ENCODE measurements around the gene NECTIN4. TPM values are rescaled to one million over a fixed set of nuclear protein-coding genes. Genes with fewer than 3 reads are reported as not detected.
"Not testable (repeated sequence)": the region's sequence is repeated elsewhere in the genome, so short reads cannot be mapped to it uniquely, and the experiment has no call there.

The NECTIN4 gene
- total RNA-seq, 4 donors from 2014 or later, result 0.72 TPM; not detected in 3

- ATAC-seq (ENCODE audit: low FRiP score) (peak; percentile 61), DNase-seq (ENCODE audit: low spot score) (no peak)
- TF ChIP-seq CTCF (IDR thresholded peaks at IDR 0.05), result no peak
These were observed 50.7 kb downstream of the NECTIN4 start, which contains the start of gene TSTD1 for GRCh38 chr1:161038523-161039153. TSTD1 (minus strand) TSS chr1:161038964; CDS start chr1:161038889, 75 bp downstream.

- DNase-seq (ENCODE audit: low spot score) (no peak), ATAC-seq (ENCODE audit: low FRiP score) (no peak)
- no peak for TF ChIP-seq CTCF (IDR thresholded peaks at IDR 0.05)
These were observed 51.5 kb downstream of the NECTIN4 start for GRCh38 chr1:161037661-161038522.

GRCh38 chr1:161033751-161034150 lies 55.6 kb downstream of the NECTIN4 start:
- DNase-seq (ENCODE audit: low spot score) (no peak), ATAC-seq (ENCODE audit: low FRiP score) (no peak)
- no peak for TF ChIP-seq CTCF (IDR thresholded peaks at IDR 0.05)

GRCh38 chr1:161032409-161032808 lies 56.9 kb downstream of the NECTIN4 start:
- TF ChIP-seq CTCF (IDR thresholded peaks at IDR 0.05), result no peak
- ATAC-seq (ENCODE audit: low FRiP score) (no peak), DNase-seq (ENCODE audit: low spot score) (no peak)

- ATAC-seq (ENCODE audit: low FRiP score) (no peak), DNase-seq (ENCODE audit: low spot score) (no peak)
- no peak for TF ChIP-seq CTCF (IDR thresholded peaks at IDR 0.05)
These were observed 57.5 kb downstream of the NECTIN4 start for GRCh38 chr1:161031874-161032273.

- not testable (repeated sequence) for DNase-seq (ENCODE audit: low spot score); ATAC-seq (ENCODE audit: low FRiP score)
These were observed 59.9 kb downstream of the NECTIN4 start for GRCh38 chr1:161029466-161029865.

GRCh38 chr1:161026954-161027353 lies 62.4 kb downstream of the NECTIN4 start:
- ATAC-seq (ENCODE audit: low FRiP score), result not testable (repeated sequence)

GRCh38 chr1:161022432-161022831 lies 66.9 kb downstream of the NECTIN4 start:
- not testable (repeated sequence) for DNase-seq (ENCODE audit: low spot score); ATAC-seq (ENCODE audit: low FRiP score)

More at GRCh38 chr1:161026954-161027353, 62.4 kb downstream of the NECTIN4 start:
- not testable (repeated sequence) for DNase-seq (ENCODE audit: low spot score)
